ENCODE results near the gene GPS1.

The GPS1 gene

DNA sequence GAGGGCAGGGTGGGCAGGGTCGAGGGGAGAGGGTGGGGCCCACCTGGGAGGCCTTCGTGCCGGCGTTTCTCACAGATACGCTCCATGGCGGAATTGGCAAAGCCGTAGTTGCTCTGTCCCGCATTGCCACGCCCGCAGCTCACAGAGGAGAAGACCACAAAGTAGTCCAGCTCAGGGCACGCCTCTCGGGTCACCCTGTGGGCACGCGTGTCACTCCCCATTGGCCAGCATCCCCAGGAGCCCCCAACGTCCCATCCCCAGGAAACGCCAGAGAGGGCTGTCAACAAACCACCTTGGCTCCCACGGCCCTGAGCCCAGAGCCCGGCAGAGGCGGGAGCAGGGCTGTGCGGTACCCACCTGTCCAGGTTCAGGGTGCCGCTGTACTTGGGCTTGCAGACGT, 30.3 kb downstream of the GPS1 start:
- H3K79me1 ChIP-seq (ENCODE audit: low read length), result no peaks in the 10 kb centered on the region
- no peak overlapping the region for H3K9ac ChIP-seq (ENCODE audit: low read length)
- H3K27me3 ChIP-seq (ENCODE audit: insufficient read depth, low read length), result no peaks in the 10 kb centered on the region
- no peak overlapping the region for H3K4me3 ChIP-seq (ENCODE audit: low read depth, low read length)
- no peak overlapping the region for H3K14ac ChIP-seq (ENCODE audit: low read length)
- WGBS (ENCODE audit: extremely low coverage, insufficient coverage, insufficient read length), result no CpG with 5 or more reads among the region's 22 CpGs
- no peak overlapping the region for H2BK120ac ChIP-seq (ENCODE audit: insufficient read depth, low read length, poor library complexity)
- no peak overlapping the region for H3K23ac ChIP-seq (ENCODE audit: low read length)
- H3K27ac ChIP-seq (ENCODE audit: low read depth, low read length), result no peak overlapping the region
- H3K9me3 ChIP-seq (ENCODE audit: insufficient read depth, low read depth, low read length), result peaks cover 8% of the 10 kb centered on the region
- H3K18ac ChIP-seq (ENCODE audit: low read length), result no peak overlapping the region
- H2BK5ac ChIP-seq (ENCODE audit: low read depth, low read length, poor library complexity), result no peak overlapping the region
- H3K4ac ChIP-seq (ENCODE audit: low read depth, low read length), result no peak overlapping the region
- no peak overlapping the region for H4K91ac ChIP-seq (ENCODE audit: low read depth, low read length)
- no peaks in the 10 kb centered on the region for H3K79me2 ChIP-seq (ENCODE audit: control insufficient read depth, insufficient read depth, low read length, poor library complexity)
- no peak overlapping the region for H3K4me2 ChIP-seq (ENCODE audit: low read length)
- no peak overlapping the region for H4K8ac ChIP-seq (ENCODE audit: low read depth, low read length)
- H3K36me3 ChIP-seq (ENCODE audit: control insufficient read depth in 1 of 2, insufficient read depth in 2 of 2, low read length in 2 of 2), result peaks cover 94 to 96% of the 10 kb centered on the region in 2 experiments
- H2BK12ac ChIP-seq (ENCODE audit: low read length), result no peak overlapping the region
- H3K4me1 ChIP-seq (ENCODE audit: control insufficient read depth in 1 of 2, insufficient read depth in 2 of 2, low read length in 2 of 2), result no peaks in the 10 kb centered on the region
- no peak for DNase-seq
- no peak overlapping the region for H2AFZ ChIP-seq (ENCODE audit: insufficient read depth, low read length, poor library complexity)
- no peak overlapping the region for H2AK5ac ChIP-seq (ENCODE audit: low read length)
- peak overlapping the region; percentile 25 for H4K12ac ChIP-seq (ENCODE audit: low read depth, low read length)

DNA sequence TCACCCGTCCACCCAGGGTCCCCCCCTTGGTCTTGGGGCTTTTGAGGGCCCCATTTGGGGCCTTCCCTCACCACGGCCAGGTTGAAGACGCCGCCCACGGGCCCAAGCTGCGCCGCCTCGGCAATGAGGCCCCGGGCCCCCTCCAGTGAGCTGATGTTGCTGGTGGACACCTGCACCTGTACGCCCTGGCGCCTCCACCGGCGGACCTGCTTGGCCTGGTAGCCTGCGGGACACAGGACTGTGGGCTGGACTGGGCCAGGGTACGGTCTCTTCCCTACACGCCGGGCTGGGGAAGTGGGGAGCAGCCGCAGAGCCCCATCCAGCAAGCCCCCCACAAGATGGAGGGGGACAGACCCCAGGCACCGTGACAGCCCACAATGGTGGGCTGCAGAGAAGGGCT, 30.8 kb downstream of the GPS1 start:
- no CpG with 5 or more reads among the region's 19 CpGs for WGBS (ENCODE audit: extremely low coverage, insufficient coverage, insufficient read length)

DNA sequence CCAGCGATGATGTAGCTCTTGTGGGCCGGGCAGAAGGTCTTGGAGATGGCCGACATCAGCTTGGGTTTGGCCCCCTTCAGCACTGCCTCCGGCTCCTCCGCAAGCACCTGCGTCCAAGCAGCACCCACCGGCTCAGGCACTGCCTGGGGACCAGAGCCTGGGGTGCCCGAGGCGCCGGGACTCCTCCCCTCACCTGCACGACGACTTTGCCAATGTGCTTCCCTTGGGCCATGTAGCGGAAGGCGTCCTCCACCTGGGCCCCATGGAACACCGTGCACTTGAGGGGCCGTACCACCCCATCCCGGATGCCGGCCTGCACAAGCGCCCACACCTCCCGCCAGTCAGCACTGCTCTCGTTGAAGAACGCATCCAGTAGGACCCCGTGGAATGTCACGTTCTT, 31.3 kb downstream of the GPS1 start:
- Histone ChIP-seq H3K9ac (ENCODE audit: low read length) (no peak overlapping the region), H4K91ac (ENCODE audit: low read depth, low read length) (no peak overlapping the region), H3K4me1 (ENCODE audit: control insufficient read depth in 1 of 2, insufficient read depth in 2 of 2, low read length in 2 of 2) (no peaks in the 10 kb centered on the region), H3K4ac (ENCODE audit: low read depth, low read length) (no peak overlapping the region), H3K36me3 (ENCODE audit: control insufficient read depth in 1 of 2, insufficient read depth in 2 of 2, low read length in 2 of 2) (peaks cover 98 to 99% of the 10 kb centered on the region in 2 experiments), H3K4me2 (ENCODE audit: low read length) (no peak overlapping the region), H2BK5ac (ENCODE audit: low read depth, low read length, poor library complexity) (no peak overlapping the region), H3K4me3 (ENCODE audit: low read depth, low read length) (no peak overlapping the region), H2BK12ac (ENCODE audit: low read length) (no peak overlapping the region), H3K14ac (ENCODE audit: low read length) (no peak overlapping the region), H3K27me3 (ENCODE audit: insufficient read depth, low read length) (no peaks in the 10 kb centered on the region), H3K79me2 (ENCODE audit: control insufficient read depth, insufficient read depth, low read length, poor library complexity) (no peaks in the 10 kb centered on the region), H3K27ac (ENCODE audit: low read depth, low read length) (no peak overlapping the region), H4K8ac (ENCODE audit: low read depth, low read length) (no peak overlapping the region), H3K23ac (ENCODE audit: low read length) (no peak overlapping the region), H2AFZ (ENCODE audit: insufficient read depth, low read length, poor library complexity) (no peak overlapping the region), H3K18ac (ENCODE audit: low read length) (no peak overlapping the region), H3K79me1 (ENCODE audit: low read length) (no peaks in the 10 kb centered on the region), H3K9me3 (ENCODE audit: insufficient read depth, low read depth, low read length) (peaks cover 10% of the 10 kb centered on the region), H2AK5ac (ENCODE audit: low read length) (no peak overlapping the region), H4K12ac (ENCODE audit: low read depth, low read length) (no peak overlapping the region), H2BK120ac (ENCODE audit: insufficient read depth, low read length, poor library complexity) (no peak overlapping the region)
- DNase-seq, result no peak
- no CpG with 5 or more reads among the region's 24 CpGs for WGBS (ENCODE audit: extremely low coverage, insufficient coverage, insufficient read length)

More for the DNA sequence above, 30.8 kb downstream of the GPS1 start:
- Histone ChIP-seq H3K79me1 (ENCODE audit: low read length) (no peaks in the 10 kb centered on the region), H3K4me1 (ENCODE audit: control insufficient read depth in 1 of 2, insufficient read depth in 2 of 2, low read length in 2 of 2) (no peaks in the 10 kb centered on the region), H3K14ac (ENCODE audit: low read length) (no peak overlapping the region), H4K91ac (ENCODE audit: low read depth, low read length) (no peak overlapping the region), H3K4me2 (ENCODE audit: low read length) (no peak overlapping the region), H2AFZ (ENCODE audit: insufficient read depth, low read length, poor library complexity) (no peak overlapping the region), H2AK5ac (ENCODE audit: low read length) (no peak overlapping the region), H3K9ac (ENCODE audit: low read length) (no peak overlapping the region), H2BK5ac (ENCODE audit: low read depth, low read length, poor library complexity) (no peak overlapping the region), H2BK12ac (ENCODE audit: low read length) (no peak overlapping the region), H3K27me3 (ENCODE audit: insufficient read depth, low read length) (no peaks in the 10 kb centered on the region), H3K4ac (ENCODE audit: low read depth, low read length) (no peak overlapping the region), H3K4me3 (ENCODE audit: low read depth, low read length) (no peak overlapping the region), H3K23ac (ENCODE audit: low read length) (no peak overlapping the region), H2BK120ac (ENCODE audit: insufficient read depth, low read length, poor library complexity) (no peak overlapping the region), H3K18ac (ENCODE audit: low read length) (no peak overlapping the region), H3K27ac (ENCODE audit: low read depth, low read length) (no peak overlapping the region), H3K79me2 (ENCODE audit: control insufficient read depth, insufficient read depth, low read length, poor library complexity) (no peaks in the 10 kb centered on the region), H4K8ac (ENCODE audit: low read depth, low read length) (no peak overlapping the region), H3K36me3 (ENCODE audit: control insufficient read depth in 1 of 2, insufficient read depth in 2 of 2, low read length in 2 of 2) (peaks cover 98 to 99% of the 10 kb centered on the region in 2 experiments), H4K12ac (ENCODE audit: low read depth, low read length) (no peak overlapping the region), H3K9me3 (ENCODE audit: insufficient read depth, low read depth, low read length) (peaks cover 9% of the 10 kb centered on the region)
- DNase-seq, result no peak

DNA sequence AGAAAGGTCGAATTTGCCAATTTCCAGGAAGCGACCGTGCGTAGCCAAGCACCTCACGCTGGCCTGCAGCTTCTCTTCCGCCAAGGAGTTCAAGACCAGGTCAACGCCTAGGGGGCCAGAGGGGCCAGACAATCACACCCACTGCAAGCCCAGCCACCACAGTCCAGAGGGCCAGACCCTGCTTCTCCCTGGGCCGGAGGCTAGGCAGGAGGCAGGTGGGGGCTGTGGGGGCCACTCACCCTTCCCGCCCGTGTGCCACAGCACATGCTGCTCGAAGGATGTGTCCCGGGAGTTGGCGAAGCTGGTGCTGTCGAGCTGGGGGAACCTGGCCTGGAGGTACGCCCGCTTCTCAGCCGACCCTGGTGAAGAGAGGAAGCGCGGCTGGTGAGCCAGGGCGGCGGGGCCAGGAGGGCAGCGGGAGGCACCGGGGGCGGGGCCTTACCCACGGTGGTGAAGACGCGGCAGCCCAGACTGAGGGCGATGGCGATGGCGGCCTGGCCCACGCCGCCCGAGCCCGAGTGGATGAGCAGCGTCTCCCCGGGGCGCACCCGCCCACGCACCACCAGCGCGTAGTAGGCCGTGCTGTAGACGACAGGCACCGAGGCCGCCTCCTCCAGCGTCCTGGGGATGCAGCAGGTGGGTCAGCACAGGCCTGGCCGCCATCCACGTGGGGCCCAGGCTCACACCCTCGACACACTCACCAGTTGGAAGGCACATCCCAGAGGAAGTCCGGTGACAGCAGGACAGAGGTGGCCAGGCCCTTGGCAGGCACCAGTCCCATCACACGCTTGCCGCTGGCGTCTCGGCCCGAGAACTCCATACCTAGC, 32.0 kb downstream of the GPS1 start:
- DNase-seq, result no peak
- no peak overlapping the region for H3K18ac ChIP-seq (ENCODE audit: low read length)
- no peaks in the 10 kb centered on the region for H3K79me1 ChIP-seq (ENCODE audit: low read length)
- no peak overlapping the region for H2AFZ ChIP-seq (ENCODE audit: insufficient read depth, low read length, poor library complexity)
- H3K4me2 ChIP-seq (ENCODE audit: low read length), result no peak overlapping the region
- no peak overlapping the region for H4K8ac ChIP-seq (ENCODE audit: low read depth, low read length)
- no peak overlapping the region for H4K12ac ChIP-seq (ENCODE audit: low read depth, low read length)
- H3K79me2 ChIP-seq (ENCODE audit: control insufficient read depth, insufficient read depth, low read length, poor library complexity), result no peaks in the 10 kb centered on the region
- no peak overlapping the region for H2BK120ac ChIP-seq (ENCODE audit: insufficient read depth, low read length, poor library complexity)
- H3K23ac ChIP-seq (ENCODE audit: low read length), result no peak overlapping the region
- H3K9me3 ChIP-seq (ENCODE audit: insufficient read depth, low read depth, low read length), result peaks cover 10% of the 10 kb centered on the region
- H3K36me3 ChIP-seq (ENCODE audit: control insufficient read depth in 1 of 2, insufficient read depth in 2 of 2, low read length in 2 of 2), result peaks cover 98 to 99% of the 10 kb centered on the region in 2 experiments
- no peak overlapping the region for H3K4me3 ChIP-seq (ENCODE audit: low read depth, low read length)
- H2BK5ac ChIP-seq (ENCODE audit: low read depth, low read length, poor library complexity), result no peak overlapping the region
- no peaks in the 10 kb centered on the region for H3K4me1 ChIP-seq (ENCODE audit: control insufficient read depth in 1 of 2, insufficient read depth in 2 of 2, low read length in 2 of 2)
- no peak overlapping the region for H2BK12ac ChIP-seq (ENCODE audit: low read length)
- no peak overlapping the region for H3K4ac ChIP-seq (ENCODE audit: low read depth, low read length)
- H3K9ac ChIP-seq (ENCODE audit: low read length), result no peak overlapping the region
- H4K91ac ChIP-seq (ENCODE audit: low read depth, low read length), result no peak overlapping the region
- no peak overlapping the region for H3K27ac ChIP-seq (ENCODE audit: low read depth, low read length)
- H2AK5ac ChIP-seq (ENCODE audit: low read length), result no peak overlapping the region
- no peak overlapping the region for H3K14ac ChIP-seq (ENCODE audit: low read length)
- no CpG with 5 or more reads among the region's 55 CpGs for WGBS (ENCODE audit: extremely low coverage, insufficient coverage, insufficient read length)
- no peaks in the 10 kb centered on the region for H3K27me3 ChIP-seq (ENCODE audit: insufficient read depth, low read length)
